Stimulated activated CD4-positive, alpha-beta T cell treated with anti-CD3 and anti-CD28 coated beads, Interleukin-1b, Interleukin-23, amount 100 ng/mL, for 4 hours (primary cell): ENCODE measurements around the gene RGR.
"Not testable (repeated sequence)": the region's sequence is repeated elsewhere in the genome, so short reads cannot be mapped to it uniquely, and the experiment has no call there.

Experiments used
- DNase-seq, 2 donors: peaks; one replicate each; pipeline ENCODE4 v3.0.0-alpha.2; 2020; ENCODE audit warnings: low read depth in 2 of 2

The RGR gene

GRCh38 chr10:84257343-84258020, 12.6 kb downstream of the RGR start:
- no peak for DNase-seq

GRCh38 chr10:84258034-84258695, 13.3 kb downstream of the RGR start:
- no peak for DNase-seq

GRCh38 chr10:84261236-84261915, 16.5 kb downstream of the RGR start:
- no peak for DNase-seq

- no peak for DNase-seq
Observed at GRCh38 chr10:84262190-84262956, 17.5 kb downstream of the RGR start.

GRCh38 chr10:84263716-84264115, 18.9 kb downstream of the RGR start:
- no peak for DNase-seq

- peak; percentile 59 to 60 for DNase-seq
Observed at GRCh38 chr10:84264611-84265141, 19.8 kb downstream of the RGR start.

- DNase-seq, result no peak
Observed at GRCh38 chr10:84265418-84265817, 20.6 kb downstream of the RGR start.

GRCh38 chr10:84267503-84268126, 22.8 kb downstream of the RGR start:
- DNase-seq, result peak; percentile 43 to 61

- DNase-seq, result no peak
Observed at GRCh38 chr10:84269162-84269561, 24.3 kb downstream of the RGR start.

- no peak for DNase-seq
Observed at GRCh38 chr10:84269773-84270172, 24.9 kb downstream of the RGR start.

GRCh38 chr10:84270708-84271107, 25.9 kb downstream of the RGR start:
- no peak for DNase-seq

GRCh38 chr10:84279876-84280475, 35.1 kb downstream of the RGR start:
- DNase-seq, result not testable (repeated sequence)

- no peak for DNase-seq
Observed at GRCh38 chr10:84286695-84287094, 41.8 kb downstream of the RGR start.

- DNase-seq, result no peak
Observed at GRCh38 chr10:84288151-84288550, 43.3 kb downstream of the RGR start.

- no peak for DNase-seq
Observed at GRCh38 chr10:84289521-84290200, 44.8 kb downstream of the RGR start.

- no peak for DNase-seq
Observed at GRCh38 chr10:84290235-84290634, 45.4 kb downstream of the RGR start.

GRCh38 chr10:84291384-84291783, 46.5 kb downstream of the RGR start:
- DNase-seq, result no peak

- DNase-seq, result no peak
Observed at GRCh38 chr10:84292502-84292901, 47.6 kb downstream of the RGR start.

- no peak for DNase-seq
Observed at GRCh38 chr10:84293171-84293570, 48.3 kb downstream of the RGR start.

GRCh38 chr10:84293574-84294016, 48.7 kb downstream of the RGR start:
- no peak for DNase-seq
